Fibroblast of peridontal ligament (primary cell): ENCODE data around the gene LSM12.
"Not testable (repeated sequence)": the region's sequence is repeated elsewhere in the genome, so short reads cannot be mapped to it uniquely, and the experiment has no call there.

ENCODE experiments used
- DNase-seq: peaks from one replicate; pipeline ENCODE4 v3.0.0-alpha.2; 2010; ENCODE audit errors: extremely low read depth

The LSM12 gene

GRCh38 chr17:44066204-44066930, at the start of gene LSM12:
LSM12 (minus strand) TSS chr17:44066671; CDS start chr17:44066587, 84 bp downstream.
- DNase-seq = peak; percentile 85

DNA sequence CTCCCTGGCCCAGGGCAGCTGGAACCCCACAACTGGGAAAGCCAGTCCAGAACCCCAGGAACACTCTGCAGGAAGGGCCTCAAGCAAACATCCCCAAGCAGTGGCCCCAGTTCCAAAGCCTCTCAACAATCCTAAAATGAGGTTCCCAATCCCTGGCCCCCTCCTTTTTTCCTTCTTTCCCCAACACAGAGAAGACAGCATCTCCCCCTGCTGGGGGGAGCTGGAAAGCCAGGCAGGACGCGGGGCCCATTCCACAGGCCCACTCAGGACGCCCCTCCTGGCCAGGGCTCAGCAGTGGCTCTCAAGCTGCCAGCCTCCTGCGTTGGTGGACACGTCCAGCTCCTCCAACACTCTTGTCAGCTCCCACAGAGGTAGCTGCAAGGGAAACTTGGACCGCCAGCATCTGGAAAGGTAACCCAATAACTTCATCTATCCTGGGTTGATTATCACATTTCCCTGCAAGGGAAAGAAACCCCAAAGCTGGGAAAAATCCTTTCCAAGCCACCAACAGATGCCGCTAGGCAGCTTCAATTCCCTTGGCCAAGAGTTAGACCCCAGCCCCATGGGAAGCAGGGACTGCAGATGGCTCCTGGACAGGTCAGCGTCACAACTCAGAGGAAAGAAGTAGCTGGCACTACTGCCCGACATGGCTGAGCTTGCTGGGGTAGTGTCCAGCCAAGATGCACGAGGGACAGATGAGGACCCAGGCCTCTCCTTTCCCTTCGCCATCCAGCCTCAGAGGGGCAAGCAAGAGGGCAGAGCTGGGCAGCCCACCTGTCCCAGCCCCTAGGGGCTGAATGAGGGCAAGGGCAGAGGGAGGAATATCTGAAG, 49.3 kb upstream of the LSM12 start:
- DNase-seq = peak; percentile 52

- DNase-seq = no peak
Observed at GRCh38 chr17:44113868-44114840, 47.7 kb upstream of the LSM12 start.

DNA sequence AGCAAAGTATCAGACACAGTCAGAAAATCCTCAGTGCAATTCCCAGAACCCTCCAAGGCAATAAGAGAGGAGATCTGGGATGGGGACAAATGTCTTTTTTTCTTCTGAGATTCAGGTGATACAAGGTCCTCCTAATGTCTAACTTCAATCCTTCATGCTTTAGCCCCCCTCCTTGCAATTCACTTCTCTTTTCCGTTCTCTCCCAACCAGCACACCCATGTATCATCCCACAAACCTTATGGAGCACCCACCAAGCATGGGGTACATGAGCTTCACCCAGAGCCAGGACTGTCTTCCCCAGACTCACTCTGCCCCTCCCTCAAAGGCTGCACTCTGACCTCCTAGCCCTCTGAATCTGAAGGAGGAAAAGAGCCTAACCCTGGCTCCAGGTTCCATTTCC, 46.9 kb upstream of the LSM12 start:
- no peak for DNase-seq

DNA sequence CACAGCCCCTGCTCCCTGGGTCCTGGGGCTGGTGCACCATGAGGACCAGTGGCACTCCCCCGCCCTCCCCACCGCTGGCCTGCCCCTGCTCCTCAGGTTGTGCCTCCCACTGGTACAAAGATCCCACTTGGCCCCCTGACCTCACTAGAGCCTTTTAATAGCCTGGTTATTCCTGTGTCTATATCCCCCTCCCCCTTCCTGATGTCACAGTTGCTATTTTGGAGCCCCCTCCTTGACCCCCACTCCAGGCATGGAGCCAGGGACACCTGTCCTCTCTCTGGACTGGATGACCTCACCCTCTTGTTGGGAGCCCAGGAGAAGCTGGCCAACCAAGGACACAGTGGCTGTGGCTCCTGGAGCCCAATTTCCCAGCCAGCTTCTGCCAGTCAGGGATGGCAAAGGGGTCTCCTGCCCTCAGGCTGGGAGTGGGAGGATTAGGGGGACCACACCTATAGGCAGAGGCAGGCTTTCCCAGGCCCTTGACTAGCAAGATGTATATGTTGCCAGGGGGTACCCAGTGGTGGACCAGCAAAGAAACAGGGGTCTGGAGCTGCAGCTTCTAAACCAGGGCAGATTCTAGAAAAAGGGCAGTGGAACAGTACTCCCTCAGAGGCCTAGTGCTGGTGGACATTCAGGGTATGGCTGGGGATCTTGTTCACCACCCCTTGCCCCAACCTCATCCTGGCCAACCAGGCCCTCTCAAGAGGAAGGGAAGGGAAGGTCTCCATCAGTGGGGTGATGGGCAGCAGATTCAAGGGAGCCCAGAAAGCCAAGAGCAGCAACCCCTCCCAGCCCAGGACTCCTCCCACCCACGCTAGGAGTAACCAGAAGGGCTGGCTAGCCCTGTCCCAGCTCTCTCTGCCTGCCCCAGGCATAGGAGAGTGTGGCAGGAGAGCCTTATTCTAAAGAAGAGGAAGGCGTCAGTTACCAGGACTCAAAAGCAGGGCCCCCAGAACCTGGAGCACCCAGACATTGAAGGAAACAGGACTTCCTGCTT, 46.1 kb upstream of the LSM12 start:
- DNase-seq = no peak

GRCh38 chr17:44111777-44112176, 45.3 kb upstream of the LSM12 start:
- no peak for DNase-seq

DNA sequence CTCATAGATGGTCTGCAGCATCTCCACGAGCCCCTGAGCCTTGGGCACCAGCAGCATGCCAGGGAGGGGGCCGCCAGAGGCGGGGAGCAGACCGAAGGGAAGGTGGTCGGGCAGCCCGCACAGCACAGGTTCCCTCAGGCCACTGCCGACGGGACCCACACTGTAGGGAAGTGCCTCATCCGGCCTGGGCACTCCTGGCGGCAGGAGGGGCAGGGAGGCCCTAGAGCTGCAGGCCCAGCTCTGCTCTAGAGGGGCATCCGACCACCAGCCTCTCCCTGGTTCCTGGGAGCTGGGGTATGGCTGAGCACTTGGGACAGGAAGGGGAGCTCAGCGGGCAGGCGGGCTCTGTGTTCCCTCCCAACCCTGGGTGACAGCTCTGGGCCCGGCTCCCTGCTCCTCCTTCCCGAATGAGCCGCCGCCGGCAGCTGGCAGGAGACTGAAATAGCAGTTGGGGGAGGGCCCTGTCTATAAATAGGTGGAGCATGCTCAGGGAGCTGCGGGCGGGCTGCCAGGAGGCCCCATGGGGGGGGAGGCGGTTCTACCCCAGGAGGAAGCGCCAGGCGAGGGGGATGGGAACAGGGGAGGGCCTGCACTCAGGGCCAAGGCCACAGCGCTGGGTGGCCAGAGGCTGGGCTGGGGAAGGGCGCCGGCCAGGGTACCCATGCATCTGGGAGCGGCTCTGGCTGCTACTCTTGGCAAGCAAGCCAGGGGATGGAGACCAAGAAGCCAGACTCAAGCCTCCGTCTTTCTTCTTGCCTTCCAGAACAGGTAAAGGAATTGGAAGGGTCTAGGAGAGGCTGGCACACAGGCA, 44.6 kb upstream of the LSM12 start:
- peak; percentile 85 for DNase-seq

DNA sequence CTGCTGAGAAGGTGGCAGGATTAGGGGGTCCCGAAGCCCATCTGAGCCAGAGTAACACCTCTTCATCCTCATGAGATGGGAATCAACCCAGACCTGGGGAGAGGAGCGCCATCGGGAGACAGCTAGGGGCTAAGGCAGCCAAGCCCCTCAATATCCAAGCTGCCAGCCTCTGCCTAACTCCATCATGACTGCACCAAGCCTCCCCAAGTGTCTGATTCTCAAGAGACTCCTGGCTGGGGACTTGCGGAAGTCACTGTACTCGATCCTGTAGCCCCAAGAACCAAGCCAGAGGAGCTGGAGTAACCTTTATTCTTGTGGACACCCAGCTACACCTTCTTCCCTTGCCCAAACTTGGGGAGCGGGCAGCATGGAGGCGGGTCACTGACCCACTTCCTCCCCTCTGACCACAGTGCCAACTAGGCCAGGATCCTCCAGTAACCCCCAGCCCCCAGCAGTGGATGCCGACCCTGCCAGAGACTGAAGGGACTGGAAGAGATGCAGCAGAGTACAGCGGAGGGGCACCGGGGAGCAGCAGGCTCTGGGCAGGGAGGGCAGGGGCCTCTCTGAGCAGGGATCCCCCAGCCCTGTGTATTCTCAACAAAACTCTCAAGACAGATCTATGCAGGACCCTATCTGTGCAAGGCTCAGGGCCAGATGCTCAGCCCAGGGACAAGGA, 43.7 kb upstream of the LSM12 start:
- no peak for DNase-seq

DNA sequence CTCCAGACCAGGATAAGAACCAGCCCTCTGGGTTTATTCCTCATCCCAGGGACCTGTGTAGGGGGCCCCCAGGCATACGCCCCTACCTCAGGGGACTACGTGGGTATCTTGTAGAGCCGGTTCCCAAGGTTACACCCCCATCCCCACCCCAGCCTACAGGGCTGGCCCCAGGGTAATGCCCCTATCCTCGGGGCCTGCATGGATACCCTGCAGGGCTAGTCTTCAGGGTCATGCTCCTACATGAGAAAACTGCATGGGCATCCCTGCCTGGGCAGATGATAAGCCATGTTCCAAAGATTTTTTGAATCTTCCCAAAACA, 42.8 kb upstream of the LSM12 start:
- DNase-seq = no peak

DNA sequence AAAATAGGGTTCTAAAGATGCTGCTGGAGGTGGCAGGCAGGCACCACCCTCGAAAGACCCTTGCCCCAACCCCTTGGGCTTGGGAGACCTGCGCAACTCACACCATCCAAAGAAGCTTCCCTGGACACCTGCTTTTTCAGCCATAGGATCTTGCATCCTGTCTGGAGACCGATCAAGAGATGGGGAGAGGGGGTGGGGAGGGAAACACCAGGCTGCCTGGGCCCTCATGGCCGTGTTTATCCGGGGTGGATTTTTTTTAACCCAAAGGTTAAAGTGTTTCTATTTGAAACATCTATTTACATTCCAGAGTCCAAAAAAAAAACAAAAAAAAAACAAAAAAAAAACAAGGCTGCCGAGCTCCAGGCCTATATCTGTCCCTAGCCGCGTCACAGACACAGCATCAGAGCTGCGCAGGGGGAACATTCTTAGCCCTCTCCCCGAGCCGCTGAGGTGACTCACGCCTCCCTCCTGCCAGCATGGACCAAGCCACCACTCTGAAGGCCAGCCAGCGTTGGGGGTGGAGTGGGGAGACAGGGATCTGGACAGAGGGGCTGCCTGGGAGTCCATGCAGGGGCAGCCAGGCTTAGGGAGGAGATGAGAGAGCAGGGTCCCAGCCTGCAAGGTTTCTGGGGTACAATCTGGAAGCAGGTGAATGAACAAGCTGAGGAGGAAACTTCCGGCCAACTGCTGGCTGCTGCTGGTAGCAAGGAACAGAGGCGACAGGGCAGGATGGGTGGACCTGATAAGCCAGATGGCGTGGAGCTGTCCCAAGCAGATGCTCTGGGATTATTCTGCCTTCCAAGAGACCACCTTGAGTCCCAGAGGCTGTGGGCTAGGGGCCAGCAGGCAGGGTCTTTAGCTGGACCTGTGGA, 42.2 kb upstream of the LSM12 start:
- DNase-seq = peak; percentile 93

- no peak for DNase-seq
Observed at GRCh38 chr17:44106801-44107200, 40.3 kb upstream of the LSM12 start.

- DNase-seq = no peak
Observed at GRCh38 chr17:44105941-44106340, 39.5 kb upstream of the LSM12 start.

- DNase-seq = no peak
Observed at GRCh38 chr17:44105483-44105882, 39.0 kb upstream of the LSM12 start.

- no peak for DNase-seq
Observed at GRCh38 chr17:44102849-44103622, 36.6 kb upstream of the LSM12 start.

DNA sequence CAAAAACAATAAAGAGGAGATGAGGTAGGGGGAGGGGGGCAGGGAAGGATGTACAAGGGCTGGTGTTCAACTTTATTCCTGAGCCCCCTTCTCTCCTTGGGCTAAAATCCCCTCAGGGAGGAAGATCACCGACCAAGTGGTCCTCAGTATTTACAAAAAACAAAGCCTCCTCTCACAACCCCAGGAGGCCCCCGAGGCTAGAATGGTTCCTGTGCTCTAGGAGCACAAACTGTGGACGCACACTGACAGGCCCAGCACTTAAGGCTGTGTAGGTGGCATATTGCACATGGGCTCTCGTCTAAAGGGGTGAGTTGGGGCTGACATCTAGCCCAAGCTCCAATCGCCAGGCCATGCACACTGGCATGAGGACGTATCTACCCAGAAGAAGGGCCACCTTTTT, 35.4 kb upstream of the LSM12 start:
- DNase-seq = not testable (repeated sequence)

GRCh38 chr17:44097110-44097958, 30.9 kb upstream of the LSM12 start:
- peak; percentile 55 for DNase-seq
